ENCODE results near the gene SGCD.

The SGCD gene

DNA sequence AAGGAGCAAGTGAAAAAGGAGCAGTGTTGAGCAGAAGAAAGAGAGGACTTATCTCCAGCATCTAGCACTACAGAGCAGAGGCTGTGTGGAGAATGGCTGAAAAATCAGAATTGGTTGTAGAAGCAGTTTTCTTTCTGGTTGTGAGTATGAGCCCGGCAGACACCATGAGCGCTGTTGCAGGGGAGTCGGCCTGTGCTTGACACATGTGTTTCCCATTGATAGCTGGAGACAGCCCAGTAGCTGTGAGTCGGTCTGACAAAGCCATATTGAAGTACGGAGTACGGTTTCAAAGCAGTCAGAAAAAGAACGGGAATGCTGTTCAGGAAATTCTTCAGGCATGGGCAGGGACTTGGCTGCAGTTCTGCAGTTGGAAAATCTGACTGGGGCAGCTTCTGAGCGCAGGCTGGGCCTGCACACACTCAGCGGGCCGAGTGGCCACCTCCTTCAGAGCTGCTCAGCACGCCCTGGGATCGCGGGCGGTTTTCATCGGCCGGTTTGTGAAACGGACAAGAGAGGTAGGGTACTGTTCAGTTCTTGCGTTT, at the start of gene SGCD:
SGCD (plus strand) TSS at position 447 of the 542 bp plus-strand sequence.
- no peak for DNase-seq (ENCODE audit: low read depth, low spot score)
- Histone ChIP-seq H3K9me3 (ENCODE audit: low read depth, low read length) (no peaks in the 10 kb centered on the region), H3K36me3 (ENCODE audit: insufficient read depth, low read length) (no peaks in the 10 kb centered on the region), H3K27ac (no peak within 1 kb of the TSS), H3K9ac (ENCODE audit: insufficient read length) (no peak within 1 kb of the TSS), H3K4me3 (no peak within 1 kb of the TSS)
- TF ChIP-seq FOXP2 (optimal IDR thresholded peaks at IDR 0.05; ENCODE audit: control extremely low read depth, extremely low read length, insufficient read depth), result no peak
- TF ChIP-seq EZH2 (IDR thresholded peaks at IDR 0.05), result no peak
- TF ChIP-seq POLR2AphosphoS5 (IDR thresholded peaks at IDR 0.05; ENCODE audit: borderline replicate concordance, low read depth, low read length), result no peak

DNA sequence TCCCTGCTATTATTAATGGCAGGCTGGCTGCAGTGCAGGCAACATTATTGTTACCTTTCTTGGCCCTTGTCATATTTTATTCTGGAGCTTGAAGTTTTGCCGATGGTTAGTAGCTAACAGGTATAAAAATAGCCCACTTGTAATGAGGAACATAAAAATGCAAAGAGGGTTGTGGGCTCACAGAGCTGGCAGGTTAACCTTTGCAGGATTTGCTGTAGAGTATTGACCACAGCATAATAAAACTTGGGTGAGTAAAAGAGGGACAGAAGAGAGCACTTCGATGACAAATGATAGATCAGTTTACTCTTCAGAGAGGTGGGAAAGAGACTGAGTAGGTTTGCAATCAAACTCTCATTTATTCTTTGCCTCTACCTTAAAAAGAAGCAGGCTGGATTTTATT, 49.7 kb upstream of the SGCD start:
- no peaks in the 10 kb centered on the region for H3K36me3 ChIP-seq (ENCODE audit: insufficient read depth, low read length)
- no peaks in the 10 kb centered on the region for H3K9me3 ChIP-seq (ENCODE audit: low read depth, low read length)
- no peak overlapping the region for H3K27ac ChIP-seq
- DNase-seq (ENCODE audit: low read depth, low spot score), result no peak
- no peak overlapping the region for H3K4me3 ChIP-seq
- H3K9ac ChIP-seq (ENCODE audit: insufficient read length), result no peak overlapping the region
- no peak for TF ChIP-seq FOXP2 (optimal IDR thresholded peaks at IDR 0.05; ENCODE audit: control extremely low read depth, extremely low read length, insufficient read depth)
- no peak for TF ChIP-seq EZH2 (IDR thresholded peaks at IDR 0.05)
- TF ChIP-seq POLR2AphosphoS5 (IDR thresholded peaks at IDR 0.05; ENCODE audit: borderline replicate concordance, low read depth, low read length), result no peak

- TF ChIP-seq POLR2AphosphoS5 (IDR thresholded peaks at IDR 0.05; ENCODE audit: borderline replicate concordance, low read depth, low read length) (no peak), EZH2 (IDR thresholded peaks at IDR 0.05) (no peak), FOXP2 (optimal IDR thresholded peaks at IDR 0.05; ENCODE audit: control extremely low read depth, extremely low read length, insufficient read depth) (no peak)
- Histone ChIP-seq H3K9ac (ENCODE audit: insufficient read length) (no peak overlapping the region), H3K27ac (no peak overlapping the region), H3K36me3 (ENCODE audit: insufficient read depth, low read length) (no peaks in the 10 kb centered on the region), H3K4me3 (no peak overlapping the region), H3K9me3 (ENCODE audit: low read depth, low read length) (no peaks in the 10 kb centered on the region)
- no peak for DNase-seq (ENCODE audit: low read depth, low spot score)
Observed at GRCh38 chr5:156295431-156295830, 31.5 kb upstream of the SGCD start.

GRCh38 chr5:156310115-156310514, 16.8 kb upstream of the SGCD start:
- Histone ChIP-seq H3K4me3 (no peak overlapping the region), H3K9ac (ENCODE audit: insufficient read length) (no peak overlapping the region), H3K27ac (no peak overlapping the region), H3K36me3 (ENCODE audit: insufficient read depth, low read length) (no peaks in the 10 kb centered on the region), H3K9me3 (ENCODE audit: low read depth, low read length) (no peaks in the 10 kb centered on the region)
- no peak for DNase-seq (ENCODE audit: low read depth, low spot score)
- no peak for TF ChIP-seq POLR2AphosphoS5 (IDR thresholded peaks at IDR 0.05; ENCODE audit: borderline replicate concordance, low read depth, low read length)

DNA sequence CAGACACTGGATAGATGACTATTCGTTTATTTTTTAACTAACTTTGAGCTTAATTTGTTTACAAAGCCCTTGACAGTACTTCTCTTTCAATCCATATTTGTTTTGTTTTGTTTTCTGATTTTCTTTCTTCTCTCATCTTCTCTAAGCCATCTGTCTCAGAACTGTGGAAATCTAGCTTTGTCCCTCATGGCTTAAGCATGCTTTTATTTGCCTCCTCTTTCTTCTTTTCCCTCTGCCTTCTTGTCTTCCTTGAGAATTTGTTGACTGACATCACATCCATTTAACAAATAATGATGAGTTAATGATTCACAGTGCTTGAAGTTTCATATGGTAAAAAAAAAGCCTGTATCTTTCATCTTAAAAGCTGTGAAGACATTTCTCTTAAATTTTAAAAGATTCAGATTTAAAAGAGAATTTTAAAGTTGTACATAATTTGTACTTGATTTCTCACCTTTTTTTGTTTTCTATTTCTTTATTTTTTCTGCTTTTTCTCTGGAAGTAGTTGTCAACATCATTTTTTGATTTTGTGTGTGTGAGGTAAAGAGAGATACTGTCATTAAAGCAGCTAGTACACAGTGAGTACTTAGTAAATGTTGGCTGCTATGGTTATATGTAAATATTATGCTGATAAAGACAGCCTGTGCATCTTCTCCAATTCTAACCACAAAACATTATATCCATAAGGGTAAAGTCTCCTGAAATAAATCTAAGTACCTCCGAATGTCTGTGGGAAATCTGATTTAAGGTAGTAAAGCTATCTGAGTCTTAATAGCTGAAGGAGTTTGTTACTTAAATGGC, 13.9 kb upstream of the SGCD start:
- no peak for TF ChIP-seq EZH2 (IDR thresholded peaks at IDR 0.05)
- Histone ChIP-seq H3K9ac (ENCODE audit: insufficient read length) (no peak overlapping the region), H3K9me3 (ENCODE audit: low read depth, low read length) (no peaks in the 10 kb centered on the region), H3K4me3 (no peak overlapping the region), H3K36me3 (ENCODE audit: insufficient read depth, low read length) (no peaks in the 10 kb centered on the region), H3K27ac (no peak overlapping the region)
- DNase-seq (ENCODE audit: low read depth, low spot score), result no peak

DNA sequence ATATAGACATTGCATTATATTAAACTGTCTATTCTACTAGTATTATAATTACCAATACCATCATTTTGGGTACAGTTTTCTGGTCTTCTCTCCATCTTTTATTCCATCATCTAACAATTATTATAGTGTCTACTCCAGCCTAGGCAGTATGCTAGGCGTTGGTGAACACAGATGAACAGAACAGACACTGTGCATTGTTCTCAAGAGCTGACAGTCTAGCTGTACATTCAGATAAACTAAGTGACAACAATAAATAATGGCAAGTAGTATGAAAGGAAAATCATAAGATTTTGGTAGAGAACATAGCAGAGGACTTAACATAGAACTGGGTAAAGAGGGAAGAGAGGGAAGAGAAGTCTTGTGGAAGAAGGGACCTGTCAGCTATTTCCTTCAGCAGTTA, 12.5 kb upstream of the SGCD start:
- no peak for DNase-seq (ENCODE audit: low read depth, low spot score)

DNA sequence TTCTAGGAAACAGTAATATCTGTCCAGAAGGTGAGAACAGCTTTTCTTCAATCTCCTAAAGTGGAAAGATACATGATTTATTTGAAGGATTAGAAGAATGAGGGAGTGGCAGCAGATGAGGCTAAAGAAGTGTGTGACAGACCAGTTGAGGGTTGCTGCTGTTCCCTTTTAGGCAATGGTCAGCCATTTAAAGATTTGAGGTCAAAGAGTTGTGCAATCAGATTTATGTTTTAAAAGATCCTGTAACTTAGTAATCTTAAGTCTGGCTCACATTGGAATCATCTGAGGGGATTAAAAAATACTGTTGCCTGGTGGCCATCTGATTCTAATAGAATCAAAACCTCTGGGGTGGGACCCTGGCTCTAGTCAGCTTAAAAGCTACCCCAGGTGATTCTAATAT, 4.3 kb upstream of the SGCD start:
- Histone ChIP-seq H3K27ac (no peak overlapping the region), H3K4me3 (no peak overlapping the region), H3K36me3 (ENCODE audit: insufficient read depth, low read length) (no peaks in the 10 kb centered on the region), H3K9me3 (ENCODE audit: low read depth, low read length) (no peaks in the 10 kb centered on the region), H3K9ac (ENCODE audit: insufficient read length) (no peak overlapping the region)
- DNase-seq (ENCODE audit: low read depth, low spot score), result no peak
- TF ChIP-seq FOXP2 (optimal IDR thresholded peaks at IDR 0.05; ENCODE audit: control extremely low read depth, extremely low read length, insufficient read depth), result no peak
- TF ChIP-seq POLR2AphosphoS5 (IDR thresholded peaks at IDR 0.05; ENCODE audit: borderline replicate concordance, low read depth, low read length), result no peak
- TF ChIP-seq EZH2 (IDR thresholded peaks at IDR 0.05), result no peak

More for the DNA sequence above, 12.5 kb upstream of the SGCD start:
- Histone ChIP-seq H3K9me3 (ENCODE audit: low read depth, low read length) (no peaks in the 10 kb centered on the region), H3K36me3 (ENCODE audit: insufficient read depth, low read length) (no peaks in the 10 kb centered on the region), H3K4me3 (no peak overlapping the region), H3K27ac (no peak overlapping the region), H3K9ac (ENCODE audit: insufficient read length) (no peak overlapping the region)
- TF ChIP-seq FOXP2 (optimal IDR thresholded peaks at IDR 0.05; ENCODE audit: control extremely low read depth, extremely low read length, insufficient read depth) (no peak), POLR2AphosphoS5 (IDR thresholded peaks at IDR 0.05; ENCODE audit: borderline replicate concordance, low read depth, low read length) (no peak), EZH2 (IDR thresholded peaks at IDR 0.05) (no peak)

- Histone ChIP-seq H3K36me3 (ENCODE audit: insufficient read depth, low read length) (no peaks in the 10 kb centered on the region), H3K9ac (ENCODE audit: insufficient read length) (no peak overlapping the region), H3K27ac (no peak overlapping the region), H3K4me3 (no peak overlapping the region), H3K9me3 (ENCODE audit: low read depth, low read length) (no peaks in the 10 kb centered on the region)
- TF ChIP-seq POLR2AphosphoS5 (IDR thresholded peaks at IDR 0.05; ENCODE audit: borderline replicate concordance, low read depth, low read length) (no peak), EZH2 (IDR thresholded peaks at IDR 0.05) (no peak)
- no peak for DNase-seq (ENCODE audit: low read depth, low spot score)
Observed at GRCh38 chr5:156327296-156327695, 332 bp downstream of the SGCD start.

- Histone ChIP-seq H3K27ac (no peak overlapping the region), H3K4me3 (no peak overlapping the region), H3K36me3 (ENCODE audit: insufficient read depth, low read length) (no peaks in the 10 kb centered on the region), H3K9ac (ENCODE audit: insufficient read length) (no peak overlapping the region), H3K9me3 (ENCODE audit: low read depth, low read length) (no peaks in the 10 kb centered on the region)
- no peak for DNase-seq (ENCODE audit: low read depth, low spot score)
- TF ChIP-seq FOXP2 (optimal IDR thresholded peaks at IDR 0.05; ENCODE audit: control extremely low read depth, extremely low read length, insufficient read depth), result no peak
- no peak for TF ChIP-seq POLR2AphosphoS5 (IDR thresholded peaks at IDR 0.05; ENCODE audit: borderline replicate concordance, low read depth, low read length)
- TF ChIP-seq EZH2 (IDR thresholded peaks at IDR 0.05), result no peak
Observed at GRCh38 chr5:156328161-156328560, 1.2 kb downstream of the SGCD start.
